GM18520 (cell line): ENCODE measurements around the gene FGFRL1.

ENCODE experiments used
- ATAC-seq: cut with Tn5 transposase; IDR thresholded peaks from one replicate; pipeline ENCODE4 v1.9.1; 2021; ENCODE audit not compliant: unreplicated experiment

The FGFRL1 gene, protein sequence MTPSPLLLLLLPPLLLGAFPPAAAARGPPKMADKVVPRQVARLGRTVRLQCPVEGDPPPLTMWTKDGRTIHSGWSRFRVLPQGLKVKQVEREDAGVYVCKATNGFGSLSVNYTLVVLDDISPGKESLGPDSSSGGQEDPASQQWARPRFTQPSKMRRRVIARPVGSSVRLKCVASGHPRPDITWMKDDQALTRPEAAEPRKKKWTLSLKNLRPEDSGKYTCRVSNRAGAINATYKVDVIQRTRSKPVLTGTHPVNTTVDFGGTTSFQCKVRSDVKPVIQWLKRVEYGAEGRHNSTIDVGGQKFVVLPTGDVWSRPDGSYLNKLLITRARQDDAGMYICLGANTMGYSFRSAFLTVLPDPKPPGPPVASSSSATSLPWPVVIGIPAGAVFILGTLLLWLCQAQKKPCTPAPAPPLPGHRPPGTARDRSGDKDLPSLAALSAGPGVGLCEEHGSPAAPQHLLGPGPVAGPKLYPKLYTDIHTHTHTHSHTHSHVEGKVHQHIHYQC

DNA sequence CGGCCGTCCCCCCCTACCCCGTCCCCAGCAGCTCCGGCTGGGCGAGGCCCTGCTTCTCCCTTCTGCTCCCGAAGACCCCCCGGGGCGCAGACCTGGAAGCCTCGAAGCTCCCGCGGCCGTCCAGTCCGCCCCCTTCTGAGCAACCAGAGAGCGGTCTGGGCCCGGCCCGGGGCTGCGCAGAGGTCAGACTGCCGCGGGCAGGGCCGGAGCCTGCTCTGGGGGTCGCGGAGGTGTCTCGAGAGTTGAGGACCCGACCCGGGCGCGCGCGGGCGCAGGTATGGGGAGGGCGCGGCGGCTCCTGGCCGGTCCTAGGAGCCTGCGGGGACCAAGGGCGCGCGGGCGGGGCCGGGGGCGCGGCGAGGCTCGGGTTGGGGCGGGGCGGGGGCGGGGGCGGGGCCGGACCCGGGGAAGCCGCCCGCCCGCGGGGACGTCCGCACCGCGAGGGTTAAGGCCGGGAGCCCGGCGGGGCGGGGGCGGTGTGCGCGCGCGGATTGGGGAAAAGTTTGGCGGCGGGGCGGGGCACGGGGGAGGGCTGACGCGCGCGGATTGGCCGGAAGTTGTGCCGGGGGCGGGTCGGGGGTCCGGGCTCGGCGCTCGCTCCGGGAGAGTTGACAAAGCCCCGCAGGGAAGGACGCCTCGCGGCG lies at the start of gene FGFRL1:
Gene FGFRL1 (plus strand): TSS at position 605 of the 644 bp plus-strand sequence. CDS start 860 bp downstream, outside the sequence.
- peak; percentile 26 for ATAC-seq

DNA sequence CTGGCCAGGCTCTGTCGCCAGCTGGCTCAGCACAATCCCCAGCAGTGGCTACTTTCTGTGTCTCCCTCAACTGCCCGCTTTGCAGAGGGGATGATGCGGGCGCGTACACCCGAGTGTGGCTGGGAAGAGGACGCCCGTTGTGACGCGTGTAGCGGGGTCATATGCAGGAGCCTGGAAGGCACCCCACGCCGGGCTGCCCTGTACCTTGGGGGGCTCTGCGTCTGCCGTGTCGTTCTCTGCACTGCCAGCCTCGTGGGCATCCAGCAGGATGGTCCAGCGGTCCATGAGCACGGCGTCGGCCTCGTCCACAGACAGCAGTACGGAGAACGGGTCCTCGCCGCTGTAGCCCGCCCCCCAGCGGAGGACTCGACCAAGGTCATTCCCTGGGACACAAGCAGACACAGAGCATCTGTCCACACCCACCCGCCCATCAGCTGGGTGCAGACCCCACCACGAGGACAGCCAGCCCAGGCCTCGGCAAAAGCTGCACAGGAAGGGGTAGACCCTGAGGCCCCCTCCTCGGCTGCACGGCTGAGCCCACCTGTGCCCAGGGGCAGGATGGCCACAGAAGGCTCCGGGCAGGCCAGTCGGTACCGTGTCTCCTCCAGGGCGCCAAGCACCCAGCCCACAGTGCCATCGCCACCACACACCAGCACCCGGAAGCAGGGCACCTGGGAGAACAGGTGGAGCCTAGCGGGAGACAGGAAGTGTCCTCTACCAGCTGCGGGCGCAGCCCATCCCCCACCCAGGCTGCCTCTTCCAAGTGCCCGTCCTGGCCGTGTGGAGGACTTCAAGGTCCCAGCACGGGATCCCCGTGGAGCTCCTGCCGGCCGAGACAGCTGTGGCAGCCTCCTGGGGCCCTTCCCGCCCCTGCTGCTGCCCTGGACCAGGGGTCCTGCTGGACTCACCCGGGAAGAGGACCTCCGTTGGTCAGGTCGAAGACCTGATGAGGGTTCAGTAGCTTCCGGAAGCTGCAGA lies 48.9 kb upstream of the FGFRL1 start:
- ATAC-seq = no peak

DNA sequence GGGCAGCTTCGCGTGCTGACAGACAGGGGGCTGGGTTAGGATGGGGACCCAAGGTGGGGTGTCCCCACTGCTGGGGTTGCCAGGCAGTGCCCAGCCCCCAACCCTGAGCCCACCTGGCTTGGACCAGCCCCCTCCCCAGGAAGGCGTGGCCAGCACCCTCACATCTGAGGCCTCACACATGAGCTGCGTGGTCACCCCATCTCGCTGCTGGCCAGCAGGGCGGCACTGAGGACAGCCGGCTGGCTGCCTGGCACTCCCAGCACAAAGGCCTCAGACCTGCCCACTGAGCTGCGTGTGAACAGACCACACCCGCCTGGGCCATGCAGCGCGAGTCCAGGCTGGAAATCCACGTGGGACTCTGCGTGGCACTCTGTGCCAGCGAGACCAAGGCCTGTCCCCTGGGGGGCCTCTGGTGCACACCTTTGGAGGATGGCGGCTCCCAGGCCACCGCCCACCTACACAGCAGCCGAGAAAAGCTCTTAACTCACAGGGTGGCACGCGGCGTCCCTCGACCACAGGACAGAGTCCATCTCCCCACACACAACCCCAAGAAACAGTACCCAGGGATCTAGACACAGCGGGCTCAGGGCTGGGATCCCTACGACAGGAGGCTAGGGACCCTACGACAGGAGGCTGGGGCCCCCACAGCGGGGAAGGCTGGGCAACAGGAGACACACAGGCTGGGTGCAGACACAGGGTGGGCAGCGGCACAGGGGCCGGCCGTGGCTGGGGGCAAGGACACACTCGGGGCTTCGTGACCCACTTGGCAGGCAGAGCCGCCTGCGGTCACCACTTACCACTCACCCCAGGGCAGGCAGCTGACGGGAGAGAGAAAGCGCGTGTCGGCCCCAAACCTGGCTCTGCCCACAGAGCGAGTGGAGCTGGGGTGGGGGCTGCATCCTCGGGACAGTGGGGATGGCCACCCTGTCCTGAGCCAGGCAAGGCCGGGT lies 47.9 kb upstream of the FGFRL1 start:
- ATAC-seq = no peak

DNA sequence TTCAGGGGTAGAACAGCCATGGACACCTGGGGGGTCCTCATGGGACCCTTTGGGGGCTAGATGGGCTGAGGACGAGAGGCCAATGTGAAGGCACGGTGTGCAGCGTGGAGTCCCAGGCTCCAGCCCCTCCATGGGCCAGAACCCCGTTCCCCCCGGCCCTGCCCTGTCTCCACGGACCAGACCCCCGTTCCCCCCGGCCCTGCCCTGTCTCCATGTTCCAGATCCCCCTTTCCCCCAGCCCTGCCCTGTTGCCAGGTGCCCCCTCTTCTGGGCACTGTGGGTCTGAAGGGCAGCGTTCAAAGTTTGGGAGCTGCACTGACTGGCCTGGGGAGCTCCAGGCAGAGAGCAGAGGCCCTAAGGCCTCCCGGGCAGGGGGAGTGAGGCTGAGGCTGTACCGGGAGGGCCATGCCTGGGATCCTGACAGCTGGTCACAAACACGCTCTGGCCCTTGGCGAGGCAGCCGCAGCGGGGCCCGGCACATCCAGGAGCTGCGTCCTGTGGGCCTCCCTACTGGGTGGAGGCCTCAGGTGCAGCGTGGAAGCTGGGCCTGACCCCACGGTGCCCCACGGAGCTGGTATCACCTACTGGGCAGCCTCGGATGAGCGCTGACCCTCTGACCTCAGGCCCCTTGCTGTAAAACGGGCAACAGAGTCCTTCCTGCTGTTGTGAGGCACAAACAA lies 46.9 kb upstream of the FGFRL1 start:
- no peak for ATAC-seq

DNA sequence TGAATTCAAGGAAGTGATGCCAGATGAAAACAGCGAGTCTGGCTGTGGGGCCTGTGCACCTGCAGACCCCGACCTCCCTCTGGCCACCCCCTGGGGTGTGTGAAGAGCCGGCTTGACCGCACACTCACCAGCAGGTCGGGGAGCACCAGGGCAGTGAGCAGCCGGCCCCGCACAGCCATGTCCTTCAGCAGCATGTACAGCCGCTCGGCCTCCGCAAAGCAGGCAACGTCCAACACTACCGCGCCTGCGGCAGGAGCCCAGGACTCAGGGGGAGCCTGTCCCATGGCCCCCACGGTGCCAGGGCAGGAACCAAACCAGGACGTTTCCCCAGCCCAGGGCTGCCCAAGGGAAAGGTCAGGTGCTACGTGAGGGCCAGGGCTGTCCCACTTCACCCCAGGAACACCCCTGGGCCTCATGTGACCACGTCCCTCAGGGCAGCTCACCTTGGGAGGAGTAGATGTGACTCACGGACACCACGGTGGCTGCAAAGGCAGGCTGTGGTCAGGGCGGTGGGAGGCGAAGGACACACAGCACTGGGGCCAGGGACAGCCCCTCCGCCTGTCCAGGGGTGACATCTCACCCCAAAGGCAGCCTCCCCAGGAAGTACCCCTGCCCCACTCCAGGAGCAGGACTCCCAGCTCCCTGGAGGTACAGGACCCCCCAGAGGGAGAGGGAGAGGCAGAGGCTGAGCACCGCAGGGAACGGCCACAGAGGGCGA lies 46.2 kb upstream of the FGFRL1 start:
- no peak for ATAC-seq

DNA sequence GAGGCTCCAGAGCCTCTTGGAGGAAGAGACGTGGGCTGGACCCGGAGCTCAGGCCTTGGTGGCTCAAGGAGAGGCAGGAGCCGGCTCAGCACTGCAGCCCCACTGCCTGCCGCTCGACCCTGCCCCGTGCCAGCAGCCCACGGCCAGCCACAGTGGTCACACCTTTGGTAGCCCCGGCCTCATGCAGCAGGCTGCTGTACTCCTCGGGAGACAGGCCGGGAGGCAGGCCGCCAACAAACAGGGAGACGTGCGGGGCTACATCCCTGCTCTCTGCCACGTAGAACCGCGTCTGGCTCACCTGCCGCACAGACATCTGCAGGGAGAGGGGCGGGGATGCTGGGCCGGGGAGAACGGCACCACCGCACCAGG lies 45.7 kb upstream of the FGFRL1 start:
- ATAC-seq = no peak

DNA sequence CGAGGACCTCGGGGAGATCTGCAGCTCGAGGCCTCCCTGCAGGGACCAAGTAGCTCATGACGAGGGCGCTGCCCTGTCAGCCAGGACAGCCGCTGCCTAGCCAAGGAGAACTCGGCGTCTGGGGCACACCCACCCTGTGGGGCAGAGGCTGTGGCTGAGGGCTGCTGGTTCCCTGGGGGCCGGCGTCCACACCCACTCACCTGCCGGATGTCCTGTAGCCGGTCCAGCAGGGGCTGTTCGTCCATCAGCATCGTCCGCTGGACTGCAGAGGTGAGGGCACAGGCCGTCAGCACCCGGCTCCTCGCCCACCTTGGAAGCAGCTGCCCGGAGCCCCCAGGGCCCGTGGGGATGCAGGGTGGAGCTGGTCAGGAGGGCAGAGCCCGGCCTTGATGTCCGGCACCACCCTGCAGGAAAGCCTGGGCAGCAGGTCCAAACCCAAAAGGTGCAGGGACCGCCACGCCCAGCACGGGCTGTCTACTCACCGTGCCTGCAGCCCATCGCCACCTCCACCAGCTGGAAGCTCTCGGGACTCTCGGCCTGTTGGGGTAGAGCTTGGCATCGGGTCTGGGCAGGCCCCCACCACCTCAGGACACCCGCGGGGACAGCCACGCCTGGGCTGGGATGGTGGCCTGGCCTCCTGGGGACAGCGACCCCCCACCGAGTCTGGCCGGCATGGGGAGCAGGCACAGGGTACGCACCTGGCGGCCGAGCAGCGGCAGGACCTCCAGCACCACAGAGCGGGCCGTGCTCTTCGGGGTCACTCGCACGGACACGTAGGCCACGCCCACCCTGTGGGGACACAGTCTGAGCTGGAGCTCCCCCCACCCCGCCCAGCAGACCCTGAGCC lies 44.9 kb upstream of the FGFRL1 start:
- ATAC-seq = no peak

DNA sequence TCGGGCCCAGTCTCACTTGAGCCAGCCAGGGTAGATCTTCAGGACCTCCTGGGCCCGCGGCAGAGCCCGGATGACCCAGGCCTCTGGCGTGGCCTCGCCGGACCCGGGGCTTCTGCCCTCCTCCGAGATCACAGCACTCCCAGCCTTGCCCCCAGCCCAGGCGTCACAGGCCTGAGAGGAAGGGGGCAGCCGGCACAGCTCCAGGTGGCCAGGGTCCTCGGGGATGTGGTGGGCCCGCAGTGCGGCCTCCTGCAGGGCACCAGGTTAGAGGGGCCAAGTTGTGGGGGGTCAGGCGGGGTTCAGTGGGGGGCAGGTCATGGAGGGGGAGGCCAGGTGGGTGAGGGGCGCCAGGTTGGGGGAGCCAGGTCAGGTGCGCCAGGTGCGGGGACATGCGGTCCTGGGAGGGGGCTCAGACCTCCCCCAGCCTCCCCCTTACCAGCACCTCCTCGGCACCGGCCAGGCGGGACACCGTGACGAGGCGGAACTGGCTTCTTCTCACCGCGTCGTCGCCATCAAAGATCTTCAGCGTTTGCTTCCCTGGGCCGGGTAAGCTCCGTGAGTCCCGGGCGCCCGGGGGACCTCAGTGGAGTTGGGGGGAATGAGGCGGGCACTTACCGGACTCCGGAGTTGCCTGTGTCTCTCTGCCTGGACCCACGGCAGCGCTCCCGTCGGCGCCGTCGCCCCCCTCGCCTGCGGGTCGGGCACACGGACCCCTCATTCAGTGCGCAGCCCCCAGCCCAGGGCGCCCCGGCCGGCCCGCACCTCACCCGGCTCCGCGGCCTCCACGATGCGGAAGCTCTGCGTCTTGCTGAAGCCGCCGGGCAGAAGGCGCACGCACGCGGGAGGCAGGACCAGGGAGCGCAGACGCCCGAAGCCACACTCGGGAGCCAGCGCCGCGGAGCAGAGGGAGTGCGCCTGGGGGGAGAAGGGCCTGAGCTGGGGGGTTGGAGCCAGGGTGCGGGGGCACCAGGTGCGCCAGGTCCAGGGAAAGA lies 44.0 kb upstream of the FGFRL1 start:
- no peak for ATAC-seq

DNA sequence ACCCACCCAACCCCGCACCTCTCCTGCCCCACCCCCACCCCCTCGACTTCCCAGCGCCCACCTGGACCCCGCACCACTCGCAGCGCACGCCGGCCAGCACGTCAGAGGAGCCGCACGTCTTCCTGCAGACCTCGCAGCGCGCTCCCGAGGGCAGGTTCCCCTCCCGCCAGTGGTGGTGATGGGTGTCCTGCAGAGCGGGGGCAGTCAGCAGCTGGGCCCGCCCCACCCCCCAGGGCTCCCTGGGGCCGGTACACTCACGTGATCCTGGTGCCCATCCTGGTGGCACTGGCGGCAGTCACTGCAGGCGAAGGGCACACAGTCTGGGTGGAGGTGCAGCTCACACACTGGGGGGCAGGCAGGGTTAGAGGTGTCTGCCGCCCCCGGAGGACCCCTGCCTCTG lies 43.2 kb upstream of the FGFRL1 start:
- no peak for ATAC-seq

DNA sequence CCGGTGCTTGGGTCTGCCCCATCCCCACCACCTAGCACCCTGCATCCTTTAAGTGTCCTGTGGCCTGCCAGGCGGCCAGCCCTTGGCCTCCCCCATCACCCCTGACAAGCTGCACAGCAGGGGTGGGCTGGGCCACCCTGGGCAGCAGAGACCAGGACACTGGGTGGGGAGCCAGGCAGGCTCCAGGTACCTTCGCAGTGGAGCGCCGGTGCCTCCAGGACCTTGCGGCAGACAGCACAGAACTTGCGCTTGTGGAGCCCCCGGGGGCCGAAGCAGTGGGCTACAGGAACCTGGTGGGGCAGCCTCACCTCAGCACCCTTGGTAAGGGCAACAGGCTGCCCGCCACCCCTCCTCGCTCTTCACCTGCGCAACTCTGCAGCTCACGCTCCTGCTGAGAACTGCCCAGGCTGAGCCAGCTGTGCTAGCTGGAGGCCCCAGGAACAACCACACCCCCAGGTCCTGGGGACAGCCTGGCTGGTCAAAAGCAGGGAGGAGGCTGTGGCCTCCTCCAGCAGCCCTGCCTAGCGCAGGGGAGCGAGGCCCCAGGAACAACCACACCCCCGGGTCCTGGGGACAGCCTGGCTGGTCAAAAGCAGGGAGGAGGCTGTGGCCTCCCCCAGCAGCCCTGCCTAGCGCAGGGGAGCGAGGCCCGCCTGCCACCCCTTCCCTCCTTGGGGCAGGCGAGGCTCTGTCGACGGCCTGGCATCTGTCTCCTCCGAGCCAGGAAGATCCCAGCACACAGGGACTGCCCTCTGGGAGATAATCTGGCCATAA lies 42.6 kb upstream of the FGFRL1 start:
- ATAC-seq = no peak

DNA sequence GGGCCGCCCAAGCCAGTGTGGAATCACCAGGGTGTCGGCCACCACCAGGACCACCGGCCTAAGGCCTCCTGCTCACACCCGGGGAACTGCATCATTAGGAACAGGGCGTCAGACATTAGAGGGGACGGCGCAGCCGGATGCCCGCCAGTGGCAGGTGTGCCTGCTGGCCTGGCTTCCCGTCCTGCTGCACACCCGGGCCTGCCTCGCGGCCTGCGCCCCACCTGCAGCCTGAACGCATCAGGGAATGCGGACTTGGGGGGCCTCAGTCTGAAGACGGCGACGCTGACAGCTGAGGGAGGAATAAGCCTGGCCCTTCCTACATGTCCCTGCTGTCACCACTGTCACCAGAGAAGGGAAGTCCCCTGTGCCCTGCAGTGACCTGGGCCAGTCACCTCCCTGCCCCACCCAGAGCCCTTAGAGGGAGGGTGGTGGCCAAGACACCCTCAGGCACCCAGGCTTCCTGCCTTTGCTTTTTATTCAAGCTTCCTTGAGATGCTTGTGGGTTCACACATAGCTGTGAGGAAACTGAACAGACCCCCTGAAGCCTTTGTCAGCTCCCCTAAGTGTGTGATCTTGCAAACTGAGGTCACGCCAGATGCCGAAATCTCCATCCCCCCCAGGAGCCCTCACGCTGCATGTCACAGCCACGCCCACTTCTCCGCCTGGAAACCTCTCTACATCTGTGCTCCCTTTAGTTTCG lies 41.2 kb upstream of the FGFRL1 start:
- no peak for ATAC-seq

DNA sequence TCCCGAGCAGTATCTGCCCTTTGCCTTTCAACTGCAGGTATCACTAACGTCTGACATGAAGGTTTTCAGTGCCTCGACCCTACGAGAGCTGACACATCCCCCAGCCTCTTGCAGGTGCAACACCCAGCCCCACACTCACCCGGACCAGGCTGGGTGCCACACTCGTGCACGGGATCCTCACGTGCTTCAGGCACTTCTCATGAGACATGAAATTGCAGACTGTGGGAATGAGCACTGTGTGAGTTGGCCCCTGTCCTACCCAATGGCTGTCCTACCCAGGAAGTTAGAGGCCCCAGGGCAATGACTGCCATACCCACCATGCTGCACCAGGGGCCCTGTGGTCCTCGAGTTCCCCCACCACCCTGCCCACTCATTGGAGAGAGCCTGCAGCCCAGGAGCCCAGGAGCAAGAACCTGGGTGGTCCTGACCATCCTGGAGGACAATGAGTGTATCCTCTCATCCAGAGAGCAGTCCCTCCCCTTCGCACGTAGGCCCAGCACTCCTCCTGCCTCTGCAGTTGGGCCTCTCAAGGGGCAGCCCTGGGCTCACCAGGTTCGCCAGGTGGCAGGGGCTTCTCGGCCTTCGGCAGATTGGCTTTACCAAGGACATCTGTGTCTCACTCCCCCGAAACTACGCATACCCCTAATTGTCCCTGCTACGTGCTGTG lies 40.4 kb upstream of the FGFRL1 start:
- no peak for ATAC-seq

DNA sequence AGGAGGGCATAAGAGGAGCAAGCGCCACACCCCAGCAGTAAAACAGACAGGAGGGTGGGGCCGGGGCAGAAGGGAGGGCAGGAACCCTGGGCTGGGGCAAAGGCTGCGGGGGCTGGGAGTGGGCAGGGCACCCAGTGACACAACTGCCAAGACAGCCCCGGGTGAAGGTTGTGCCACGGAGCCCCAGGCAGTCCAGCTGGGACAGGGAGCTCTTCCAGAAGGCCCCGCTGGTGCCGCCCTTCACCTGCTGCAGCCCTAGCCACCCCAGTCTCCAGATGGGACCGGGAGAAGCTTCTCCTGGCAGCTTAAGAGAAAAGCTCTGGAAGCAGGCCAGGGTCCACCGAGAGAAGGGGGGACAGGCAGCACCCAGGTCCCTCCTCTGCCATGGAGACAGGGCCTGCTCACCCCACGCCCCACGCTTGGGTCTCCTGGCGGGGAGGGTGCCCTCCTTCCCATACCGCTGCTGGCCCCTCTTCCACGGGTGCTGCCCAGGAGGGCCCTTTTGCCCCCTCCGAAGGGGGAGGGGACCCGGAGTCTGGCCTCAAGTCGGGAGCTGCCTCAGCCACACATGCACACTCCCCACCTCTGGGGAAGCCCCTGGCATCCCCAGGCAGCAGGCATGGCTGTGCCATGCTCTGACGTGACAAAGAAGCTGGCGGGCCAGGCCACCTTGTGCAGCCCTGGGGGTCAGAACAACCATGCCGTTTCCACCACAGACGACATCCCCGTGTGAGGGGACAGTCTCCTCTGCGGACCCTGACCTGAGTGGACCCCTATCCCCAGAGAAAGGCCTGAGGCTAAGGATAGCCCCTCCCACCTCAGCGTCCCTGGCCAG lies 39.5 kb upstream of the FGFRL1 start:
- no peak for ATAC-seq
